Gastrocnemius medialis (tissue), 4 donors: ENCODE results near the gene C18orf32. TPM values are rescaled to one million over a fixed set of nuclear protein-coding genes. Genes with fewer than 3 reads are reported as not detected.

ENCODE experiments used
- ATAC-seq, 2 donors: fragments of 150-250 bp; one replicate each; pipeline ENCODE4 v1.9.1; 2016
- DNase-seq, 2 donors: peaks; one replicate each; pipeline ENCODE4 v3.0.0-alpha.2; 2019
- H3K27ac ChIP-seq, 4 donors: fragments of 200-600 bp; sonication (generic); 1 replicate in 1 of 4; 2 replicates in 3 of 4; pipeline ENCODE4 v1.5.1; 2016 to 2018; ENCODE audit warnings: mild to moderate bottlenecking in 2 of 4, moderate library complexity in 1 of 4
- H3K27me3 ChIP-seq, 3 donors: fragments of 200-600 bp; sonication (generic) in 2 of 3; 1 replicate in 1 of 3; 2 replicates in 2 of 3; pipeline versions ENCODE4 v1.5.1 to v1.6.0; 2016 to 2019; ENCODE audit warnings: mild to moderate bottlenecking in 1 of 3, moderate library complexity in 1 of 3
- H3K36me3 ChIP-seq, 2 donors: fragments of 200-600 bp; sonication (generic) in 1 of 2; one replicate each; pipeline ENCODE4 v1.5.1; 2017 to 2018
- H3K4me1 ChIP-seq, 2 donors: fragments of 200-600 bp; sonication (generic) in 1 of 2; one replicate each; pipeline ENCODE4 v1.5.1; 2016 to 2017; ENCODE audit warnings: mild to moderate bottlenecking in 2 of 2
- H3K4me3 ChIP-seq, 4 donors: fragments of 200-600 bp; sonication (generic) in 3 of 4; 1 replicate in 1 of 4; 2 replicates in 3 of 4; pipeline ENCODE4 v1.5.1; 2016 to 2019; ENCODE audit warnings: mild to moderate bottlenecking in 2 of 4
- H3K9me3 ChIP-seq, 3 donors: fragments of 200-600 bp; sonication (generic) in 2 of 3; 1 replicate in 1 of 3; 2 replicates in 2 of 3; pipeline ENCODE4 v1.5.1; 2016 to 2019
- CTCF ChIP-seq, 5 experiments: fragments of 450-650 bp in 3 of 5; fragments of 200-600 bp in 2 of 5; sonication (generic) in 2 of 5; IDR thresholded peaks in 4 of 5; conservative IDR thresholded peaks in 1 of 5; 1 replicate in 4 of 5; 2 replicates in 1 of 5; pipeline ENCODE4 v1.5.1; 2016 to 2019; ENCODE audit warnings: antibody characterized with exemption in 5 of 5, mild to moderate bottlenecking in 3 of 5, moderate library complexity in 3 of 5
- POLR2A ChIP-seq, 2 donors: fragments of 450-650 bp; IDR thresholded peaks; one replicate each; pipeline ENCODE4 v1.6.1; 2017; ENCODE audit warnings: antibody characterized with exemption in 2 of 2, mild to moderate bottlenecking in 2 of 2, moderate library complexity in 2 of 2
- in situ Hi-C, 4 donors: fragments of 200-750 bp; cut with MboI; loops; one replicate each; pipeline versions ENCODE4 v1.15.0 to v1.8.0; 2017; ENCODE audit warnings: low sequenced_read_pairs in 4 of 4
- intact Hi-C: fragments of 100-400 bp; cut with DNase I; formaldehyde crosslinking; loops from one replicate; pipeline ENCODE4 v1.15.1; 2023; ENCODE audit warnings: low total_unique reads
- total RNA-seq, 4 donors: library from RNA; depleted of rRNA; stranded (reverse); fragments of >200 nt; gene quantifications; one replicate each; pipeline versions ENCODE4 v1.1.0 to v1.2.3, GENCODE V29; 2016

The C18orf32 gene
- total RNA-seq, 4 donors from 2014 or later = 14.0 to 28.2 (median 19.6) TPM

GRCh38 chr18:49443837-49444236 is 43.2 kb downstream of the C18orf32 start:
- intact Hi-C loops (no loop called here), in situ Hi-C loops (loop anchor here in 3 of 4 donors (25.0 kb wide), 1 partner anchor 757 kb away; no protein-coding TSS in a partner anchor)
- no peaks in the 10 kb centered on the region for H3K9me3 ChIP-seq
- ATAC-seq (no peak), DNase-seq (no peak)
- peak overlapping the region in 1 of 4 donors; percentile 23 for H3K27ac ChIP-seq
- no peak overlapping the region for H3K4me3 ChIP-seq
- peaks cover 15 to 29% of the 10 kb centered on the region in 2 donors for H3K4me1 ChIP-seq
- no peaks in the 10 kb centered on the region for H3K36me3 ChIP-seq
- H3K27me3 ChIP-seq = no peaks in the 10 kb centered on the region
- TF ChIP-seq CTCF (IDR thresholded peaks at IDR 0.05 in 4 of 5, conservative IDR thresholded peaks at IDR 0.05 in 1 of 5) = no peak
- TF ChIP-seq POLR2A (IDR thresholded peaks at IDR 0.05) = no peak

- no peak for TF ChIP-seq CTCF (IDR thresholded peaks at IDR 0.05 in 4 of 5, conservative IDR thresholded peaks at IDR 0.05 in 1 of 5)
- no peak for TF ChIP-seq POLR2A (IDR thresholded peaks at IDR 0.05)
- ATAC-seq (peak; percentile 90 to 93), DNase-seq (no peak)
- Histone ChIP-seq H3K27ac (peak overlapping the region in 3 of 4 donors; percentile 29 to 77 (median 72)), H3K27me3 (no peaks in the 10 kb centered on the region), H3K4me1 (peaks cover 21 to 44% of the 10 kb centered on the region in 2 donors), H3K36me3 (no peaks in the 10 kb centered on the region), H3K9me3 (no peaks in the 10 kb centered on the region), H3K4me3 (peak overlapping the region in 2 of 4 donors; percentile 38 to 41)
- intact Hi-C loops (no loop called here), in situ Hi-C loops (loop anchor here in 3 of 4 donors (25.0 kb wide), 1 partner anchor 754 kb away; no protein-coding TSS in a partner anchor)
Measured at GRCh38 chr18:49441338-49441938, 45.6 kb downstream of the C18orf32 start.

GRCh38 chr18:49435170-49435569 is 51.9 kb downstream of the C18orf32 start:
- DNase-seq = no peak
- no peak for ATAC-seq
- Histone ChIP-seq H3K4me3 (no peak overlapping the region), H3K36me3 (no peaks in the 10 kb centered on the region), H3K27ac (no peak overlapping the region), H3K27me3 (no peaks in the 10 kb centered on the region), H3K9me3 (no peaks in the 10 kb centered on the region), H3K4me1 (peaks cover 32 to 41% of the 10 kb centered on the region in 2 donors)
- intact Hi-C loops = no loop called here
- TF ChIP-seq CTCF (IDR thresholded peaks at IDR 0.05 in 4 of 5, conservative IDR thresholded peaks at IDR 0.05 in 1 of 5) (no peak), POLR2A (IDR thresholded peaks at IDR 0.05) (no peak)
- in situ Hi-C loops = loop anchor here in 3 of 4 donors (25.0 kb wide), 1 partner anchor 748 kb away; no protein-coding TSS in a partner anchor

- Histone ChIP-seq H3K4me1 (peaks cover 16 to 23% of the 10 kb centered on the region in 2 donors), H3K9me3 (no peaks in the 10 kb centered on the region), H3K27ac (no peak overlapping the region), H3K27me3 (no peaks in the 10 kb centered on the region), H3K36me3 (peaks cover 0 to 11% of the 10 kb centered on the region in 2 donors), H3K4me3 (no peak overlapping the region)
- ATAC-seq (no peak), DNase-seq (no peak)
- in situ Hi-C loops = loop anchor here in 3 of 4 donors (25.0 kb wide), 1 partner anchor 745 kb away; no protein-coding TSS in a partner anchor
- intact Hi-C loops = no loop called here
- TF ChIP-seq CTCF (IDR thresholded peaks at IDR 0.05 in 4 of 5, conservative IDR thresholded peaks at IDR 0.05 in 1 of 5) = no peak
- TF ChIP-seq POLR2A (IDR thresholded peaks at IDR 0.05) = no peak
Measured at GRCh38 chr18:49432602-49433001, 54.4 kb downstream of the C18orf32 start.
